Fibroblast of skin of left quadriceps (primary cell): ENCODE data around the gene DNTTIP2.
"Not testable (repeated sequence)": the region's sequence is repeated elsewhere in the genome, so short reads cannot be mapped to it uniquely, and the experiment has no call there.

Experiments used
- DNase-seq, 2 experiments: peaks; one replicate each; pipeline ENCODE4 v3.0.0-alpha.2; 2013; ENCODE audit warnings: low read depth in 2 of 2

DNTTIP2 gene

GRCh38 chr1:93841771-93842170, 37.2 kb downstream of the DNTTIP2 start:
- no peak for DNase-seq

DNA sequence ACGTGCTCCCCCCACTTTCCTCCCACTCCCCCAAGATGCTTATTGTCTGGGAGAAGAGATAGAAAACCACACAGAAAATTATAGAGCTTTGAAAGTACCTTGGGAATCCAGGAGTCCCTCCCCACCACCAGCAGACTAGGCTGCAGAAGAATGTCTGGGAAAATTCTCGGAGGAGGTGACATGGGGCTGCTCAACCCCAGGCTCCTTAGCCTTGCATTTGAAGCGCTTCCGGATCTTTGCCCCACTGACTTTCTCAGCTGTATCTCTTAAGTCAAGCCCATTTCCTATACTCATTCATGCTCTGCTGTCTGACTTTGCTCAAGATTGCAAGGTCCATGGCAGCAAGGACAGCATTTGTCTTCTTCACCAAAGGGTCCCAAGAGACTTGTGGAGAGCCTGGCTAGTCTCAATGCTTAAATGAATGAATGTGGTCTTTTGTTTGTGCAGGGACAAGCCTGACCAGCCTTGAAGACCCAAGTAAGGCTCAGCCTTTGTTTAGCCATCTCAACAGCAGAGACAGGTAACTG, 38.0 kb downstream of the DNTTIP2 start:
- DNase-seq, result no peak

DNA sequence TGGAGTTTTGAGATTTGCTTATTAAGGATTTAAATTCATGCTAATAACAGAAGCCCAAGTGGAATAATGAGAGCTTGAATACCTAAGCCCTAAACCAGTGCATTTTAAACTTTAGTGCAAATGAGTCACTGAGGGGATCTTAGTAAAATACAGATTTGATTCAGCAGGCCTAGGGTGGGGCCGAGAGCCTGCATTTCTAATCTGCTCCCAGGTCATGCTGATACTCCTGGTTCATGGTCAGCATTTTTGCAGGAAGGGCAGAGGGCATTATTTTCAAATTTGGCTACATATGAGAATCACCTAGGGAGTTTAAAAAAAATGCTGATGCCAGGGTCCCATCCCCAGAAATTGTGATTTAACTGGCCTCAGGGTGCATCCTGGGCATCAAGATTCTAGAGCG, 39.3 kb downstream of the DNTTIP2 start:
- no peak for DNase-seq

DNA sequence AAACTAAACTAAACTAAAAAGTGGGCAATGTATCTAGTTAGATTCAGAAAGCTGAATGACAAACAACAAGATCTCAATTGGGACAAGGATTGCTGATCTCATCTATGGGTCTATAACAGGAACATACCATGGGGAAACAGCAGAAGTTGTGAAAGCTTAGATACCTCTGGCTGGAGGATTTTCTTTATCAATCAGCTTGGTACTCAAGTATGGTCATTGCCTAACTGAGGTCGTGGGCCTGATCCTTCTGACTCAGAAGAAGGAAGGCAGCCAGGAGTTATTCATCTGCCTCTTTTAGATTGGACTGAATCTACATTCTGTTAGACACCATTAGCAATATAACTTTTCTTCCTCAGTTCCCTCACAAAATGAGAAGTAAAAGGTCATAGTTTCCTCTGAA, 39.7 kb downstream of the DNTTIP2 start:
- peak; percentile 49 to 57 for DNase-seq

DNA sequence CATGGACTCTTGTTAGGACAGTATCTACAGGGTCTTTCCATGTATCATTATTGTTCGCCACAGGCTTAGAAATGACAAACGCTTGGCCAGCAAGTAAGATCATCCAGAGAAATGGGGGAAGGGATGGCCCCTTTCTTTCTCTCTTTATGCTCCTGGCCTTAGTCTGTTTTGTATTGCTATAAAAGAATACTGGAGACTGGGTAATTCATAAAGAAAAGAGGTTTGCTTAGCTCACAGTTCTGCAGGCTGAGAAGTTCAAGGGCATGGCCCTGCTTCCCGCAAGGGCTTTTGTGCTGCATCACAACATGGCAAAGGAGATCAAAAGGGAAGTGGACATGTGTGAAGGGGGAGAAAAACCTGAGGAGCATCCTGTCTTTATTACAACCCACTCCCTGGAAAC, 41.0 kb downstream of the DNTTIP2 start:
- no peak for DNase-seq

DNA sequence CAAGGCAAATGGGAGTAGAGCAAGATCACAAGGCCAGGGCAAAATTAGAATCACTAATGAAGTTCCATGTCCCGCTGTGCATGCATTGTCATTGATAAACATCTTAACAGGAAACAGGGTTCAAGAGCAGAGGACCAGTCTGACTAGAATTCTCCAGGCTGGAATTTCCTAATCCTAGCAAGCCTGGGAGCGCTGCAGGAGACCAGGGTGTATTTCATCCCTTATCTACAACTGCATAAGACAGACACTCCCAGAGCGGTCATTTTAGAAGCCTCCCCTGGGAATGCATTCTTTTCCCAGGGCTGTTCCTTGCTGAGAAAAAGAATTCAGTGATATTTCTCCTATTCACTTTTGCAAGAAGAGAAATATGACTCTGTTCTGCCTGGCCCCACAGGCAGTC, 45.7 kb downstream of the DNTTIP2 start:
- not testable (repeated sequence) for DNase-seq

DNA sequence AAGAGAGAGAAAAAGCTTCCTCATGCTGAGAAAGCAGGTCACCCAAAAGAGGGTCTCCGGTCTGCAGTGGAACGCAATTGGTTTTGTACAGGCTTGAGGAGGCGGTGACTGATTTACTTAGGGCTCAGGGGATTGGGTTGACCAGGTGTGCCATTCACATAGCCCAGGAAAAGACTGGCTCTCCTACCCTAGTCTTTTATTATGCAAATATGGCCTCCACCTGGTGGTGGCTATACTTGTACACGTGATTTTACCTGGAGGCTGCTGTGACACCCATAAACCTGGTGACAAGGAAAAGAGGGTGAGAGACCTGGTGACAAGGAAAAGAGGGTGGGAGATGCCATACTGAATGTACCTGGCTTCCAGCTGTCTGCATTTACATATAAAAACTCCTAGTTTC, 49.9 kb downstream of the DNTTIP2 start:
- no peak for DNase-seq

- DNase-seq, result no peak
Observed at GRCh38 chr1:93828367-93828755, 50.6 kb downstream of the DNTTIP2 start.

DNA sequence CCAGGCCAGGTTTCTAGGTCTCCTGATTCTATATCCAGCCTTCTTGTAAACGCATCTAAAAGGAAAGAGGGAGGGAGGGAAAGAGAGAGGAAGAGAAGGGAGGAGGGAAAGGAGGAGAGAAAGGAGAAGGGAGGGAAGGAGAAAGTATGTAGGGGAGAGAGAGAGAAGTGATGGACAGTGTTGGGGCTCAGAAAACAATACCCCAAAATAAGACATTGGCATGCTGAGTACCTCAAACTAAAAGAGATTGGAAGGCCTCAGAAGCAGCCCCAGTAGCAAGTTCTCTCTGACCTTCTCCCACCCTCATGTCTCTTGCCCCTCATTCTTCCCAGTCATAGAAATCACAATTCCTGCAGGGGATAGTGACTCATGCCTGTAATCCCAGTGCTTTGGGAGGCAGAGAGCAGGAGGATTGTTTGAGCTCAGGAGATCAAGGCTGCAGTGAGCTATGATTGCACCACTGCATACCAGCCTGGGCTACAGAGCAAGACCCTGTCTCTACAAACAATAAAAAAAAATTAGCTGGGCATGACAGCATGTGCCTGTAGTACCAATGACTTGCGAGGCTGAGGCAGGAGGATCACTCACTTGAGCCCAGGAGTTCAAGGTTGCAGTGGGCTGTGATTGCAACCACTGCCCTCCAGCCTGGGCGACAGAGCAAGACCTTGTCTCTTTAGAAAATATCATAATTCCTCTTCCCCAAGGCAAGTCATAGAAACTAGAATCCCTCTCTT, 51.2 kb downstream of the DNTTIP2 start:
- no peak for DNase-seq

DNA sequence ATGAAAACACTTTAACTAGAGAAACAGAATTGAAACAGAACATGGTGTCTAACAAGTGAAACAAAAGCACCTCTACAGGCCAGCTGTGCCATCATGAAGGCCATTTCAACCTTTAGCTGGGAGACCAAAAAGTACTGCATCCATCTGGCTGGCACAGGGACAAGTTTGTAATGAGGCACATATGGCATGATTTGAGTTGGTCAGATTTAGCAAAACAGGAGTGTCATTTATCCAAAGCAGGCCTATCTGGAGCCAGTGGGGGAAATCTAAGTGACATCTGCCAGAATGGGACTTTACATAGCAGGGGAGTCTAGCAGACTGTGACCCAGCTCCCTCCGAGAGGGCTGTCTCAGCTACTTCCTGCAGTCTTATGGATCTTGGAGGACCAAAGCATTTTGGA, 51.9 kb downstream of the DNTTIP2 start:
- DNase-seq, result no peak

- DNase-seq, result no peak
Observed at GRCh38 chr1:93824834-93825233, 54.2 kb downstream of the DNTTIP2 start.

- DNase-seq, result no peak
Observed at GRCh38 chr1:93822730-93823425, 56.1 kb downstream of the DNTTIP2 start.

DNA sequence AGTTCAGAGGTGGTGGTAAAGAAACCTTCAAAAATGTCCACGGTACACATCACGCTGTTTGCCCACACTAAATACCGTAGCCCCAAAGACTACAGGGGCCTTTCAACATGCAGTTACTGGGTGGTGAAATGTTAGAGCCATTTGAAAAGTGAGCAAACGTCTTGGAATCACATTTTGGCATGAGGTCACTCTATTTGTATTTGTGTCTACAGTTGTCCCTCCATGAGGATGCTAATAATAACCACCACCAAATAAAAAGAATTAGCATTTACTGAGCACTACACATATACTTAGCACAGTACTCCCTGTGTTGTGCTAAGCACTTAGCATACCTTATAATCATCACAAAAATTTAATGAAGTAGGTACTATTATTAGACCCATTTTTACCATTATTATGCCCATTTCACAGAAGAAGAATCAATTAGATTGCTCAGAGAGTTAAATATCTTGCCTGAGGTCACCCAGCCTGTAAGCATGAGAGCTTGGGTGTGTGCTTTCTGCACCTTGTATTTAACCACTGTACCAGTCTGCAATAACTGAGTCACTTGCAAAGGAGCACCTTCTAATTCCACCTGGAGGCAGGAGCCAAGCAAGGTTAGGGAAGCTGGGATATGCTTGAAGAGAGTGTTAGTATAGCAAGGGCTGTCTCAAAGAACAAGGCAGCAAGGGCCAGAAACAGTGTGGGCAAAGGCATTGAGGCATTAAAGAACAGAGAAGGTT, 57.4 kb downstream of the DNTTIP2 start:
- no peak for DNase-seq

GRCh38 chr1:93820554-93821422, 58.2 kb downstream of the DNTTIP2 start:
- no peak for DNase-seq

DNA sequence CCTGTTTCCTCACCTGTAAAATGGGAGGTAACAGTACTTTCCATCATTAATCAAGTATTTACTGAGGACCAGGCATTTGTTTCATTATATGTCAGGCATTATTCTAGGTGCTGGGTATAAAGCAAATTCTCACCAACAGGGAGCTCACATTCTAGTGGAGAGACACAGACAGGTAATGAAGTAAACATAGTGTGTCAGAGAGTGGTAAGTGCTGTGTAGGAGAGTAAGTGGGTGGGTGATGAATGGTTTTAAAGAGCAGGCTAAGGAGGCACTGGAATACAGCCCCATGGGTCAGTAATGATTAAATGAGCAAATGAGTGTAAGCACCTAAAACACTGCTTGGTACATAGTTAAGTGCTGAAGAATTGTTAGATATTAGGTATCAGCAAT, 60.4 kb downstream of the DNTTIP2 start:
- no peak for DNase-seq

GRCh38 chr1:93817819-93818569, 61.0 kb downstream of the DNTTIP2 start:
- DNase-seq, result no peak

DNA sequence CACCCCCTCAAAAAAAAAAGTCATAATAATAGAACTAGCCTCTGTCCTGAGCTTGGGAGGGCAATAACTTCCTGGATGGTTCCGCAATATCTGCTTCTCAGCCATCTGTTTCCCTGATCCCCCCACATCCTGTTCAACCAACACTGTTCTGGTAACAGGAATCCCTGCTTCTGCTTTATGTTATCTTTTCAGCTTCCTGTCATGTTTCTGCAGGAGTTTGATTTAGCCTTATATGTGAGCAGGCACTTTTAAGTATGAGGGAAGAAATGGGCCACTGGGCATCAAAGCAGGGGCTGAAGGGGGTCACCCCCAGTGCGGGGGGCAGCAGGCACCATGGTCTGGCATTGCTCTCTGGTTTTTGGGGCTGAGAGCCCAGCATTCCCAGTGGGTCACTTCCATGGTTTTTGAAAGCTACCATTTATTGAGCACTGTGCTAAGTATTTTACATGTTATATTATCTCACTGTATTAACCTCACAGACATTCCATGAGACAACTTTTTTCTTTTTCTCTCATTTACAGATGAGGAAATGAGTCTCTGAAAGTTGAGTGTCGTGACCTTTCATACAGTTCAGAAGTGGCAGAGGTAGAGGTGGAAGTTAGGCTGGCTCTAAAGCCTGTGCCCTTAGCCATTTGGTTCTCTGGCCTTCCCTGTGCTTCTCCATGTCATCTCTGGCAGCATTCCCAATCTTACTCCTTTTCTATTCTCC, 61.9 kb downstream of the DNTTIP2 start:
- DNase-seq, result peak; percentile 62 to 63
